A172 (cell line): ENCODE results near the gene CYP1A1. TPM values are rescaled to one million over a fixed set of nuclear protein-coding genes. Genes with fewer than 3 reads are reported as not detected.
A peak's percentile ranks its signal among the peaks of the same experiment; 100 is the strongest.
"Not testable (repeated sequence)": the region's sequence is repeated elsewhere in the genome, so short reads cannot be mapped to it uniquely, and the experiment has no call there.

Experiments
- DNase-seq: peaks from one replicate; pipeline ENCODE4 v3.0.0-alpha.2; 2015; ENCODE audit warnings: low spot score
- total RNA-seq: library from RNA; depleted of rRNA; stranded (reverse); fragments of >200 nt; shearing (Covaris generic); gene quantifications from 2 replicates; pipeline ENCODE4 v1.2.3, GENCODE V29; 2014

CYP1A1 gene
- total RNA-seq, 1 experiment from 2014 or later, result 0.22 TPM

DNA sequence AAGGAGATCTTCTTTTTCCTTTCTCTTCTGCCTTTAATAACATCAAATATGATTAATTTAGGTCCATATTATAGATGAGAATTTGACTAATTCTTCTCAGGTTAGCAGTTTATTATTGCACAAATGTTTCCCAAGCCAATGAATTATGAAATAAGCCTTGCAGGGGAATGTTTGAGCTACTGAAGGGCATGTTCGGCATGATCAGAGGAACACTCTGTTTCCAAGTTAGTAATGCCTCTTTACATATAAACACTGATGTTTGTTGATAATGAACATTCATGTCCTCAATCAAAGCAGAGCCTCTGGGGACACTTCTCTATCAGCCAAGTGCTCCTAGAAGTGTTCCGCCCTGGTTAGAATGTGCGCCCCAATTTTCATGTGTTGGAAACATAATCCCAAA, 10.0 kb upstream of the CYP1A1 start:
- no peak for DNase-seq

DNA sequence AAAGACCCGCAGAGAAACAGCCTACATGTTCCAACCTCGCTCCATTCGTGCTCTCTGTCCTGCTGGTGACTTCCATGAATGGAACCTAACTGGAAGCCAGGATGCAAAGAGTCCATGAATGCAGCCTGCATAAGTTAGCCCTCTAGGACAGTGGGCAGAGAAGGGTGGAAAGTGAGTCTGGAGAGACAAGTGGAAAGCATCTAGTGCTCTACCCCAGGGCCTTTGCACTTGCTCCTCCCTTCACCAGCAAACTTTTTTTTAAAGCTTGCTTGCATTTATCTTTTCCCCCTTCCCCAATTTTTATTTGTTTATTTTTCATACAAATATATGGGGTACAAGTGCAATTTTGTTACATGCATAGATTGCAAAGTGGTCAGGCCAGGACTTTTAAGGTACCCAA, 7.9 kb upstream of the CYP1A1 start:
- no peak for DNase-seq

DNA sequence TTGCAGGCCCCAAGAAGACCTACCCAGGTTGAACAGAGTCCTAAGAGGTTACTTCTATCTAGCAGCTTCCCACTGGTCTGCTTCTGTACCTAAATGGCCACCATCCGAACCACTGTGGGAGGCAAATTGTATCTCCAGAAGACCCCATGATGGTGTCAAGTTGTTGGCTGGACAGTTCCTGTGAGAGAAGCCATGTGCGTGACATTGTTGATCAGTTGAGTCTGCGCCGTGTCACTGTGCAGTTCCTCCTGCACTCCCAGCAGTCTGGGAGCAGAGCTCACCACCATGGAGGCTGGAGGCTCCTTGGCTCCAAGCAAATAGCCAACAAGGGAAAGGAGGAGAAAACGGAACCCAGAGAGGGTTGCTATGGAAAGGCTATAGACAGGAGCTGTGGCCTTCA, 7.5 kb upstream of the CYP1A1 start:
- no peak for DNase-seq

DNA sequence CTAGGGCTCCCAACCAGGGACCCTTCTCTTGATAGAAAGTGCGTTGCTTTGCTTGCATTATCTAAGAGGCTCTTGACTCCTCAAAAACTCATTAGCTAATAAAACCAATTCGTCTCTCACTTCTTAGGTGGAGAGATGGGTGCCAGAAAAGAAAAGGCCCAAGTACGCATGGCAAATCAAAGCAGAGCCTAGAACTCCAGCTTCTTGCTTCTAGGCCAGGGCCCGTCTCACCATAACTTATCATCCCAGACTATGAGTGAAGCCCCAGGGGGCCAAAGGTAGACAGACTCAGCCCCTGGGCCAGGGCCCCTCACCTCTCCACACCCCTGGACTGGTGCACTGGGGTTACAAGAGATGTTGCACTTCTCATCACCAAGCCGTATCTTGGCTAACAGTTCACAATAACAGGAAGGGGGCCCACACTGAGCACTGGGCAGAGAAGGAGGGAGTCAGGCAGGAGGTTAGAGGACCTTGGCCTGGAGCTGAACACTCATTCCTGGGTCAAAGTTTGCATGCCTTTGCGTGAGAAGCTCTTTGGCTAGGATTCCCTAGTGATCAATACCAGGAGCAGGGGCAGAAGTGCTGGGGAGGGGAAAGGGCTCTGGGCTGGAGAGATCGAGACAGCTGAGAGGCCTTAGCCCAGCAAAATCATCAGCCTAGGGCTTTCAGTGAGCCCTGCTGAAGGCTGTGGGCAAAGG, 5.4 kb upstream of the CYP1A1 start:
- DNase-seq, result no peak

DNA sequence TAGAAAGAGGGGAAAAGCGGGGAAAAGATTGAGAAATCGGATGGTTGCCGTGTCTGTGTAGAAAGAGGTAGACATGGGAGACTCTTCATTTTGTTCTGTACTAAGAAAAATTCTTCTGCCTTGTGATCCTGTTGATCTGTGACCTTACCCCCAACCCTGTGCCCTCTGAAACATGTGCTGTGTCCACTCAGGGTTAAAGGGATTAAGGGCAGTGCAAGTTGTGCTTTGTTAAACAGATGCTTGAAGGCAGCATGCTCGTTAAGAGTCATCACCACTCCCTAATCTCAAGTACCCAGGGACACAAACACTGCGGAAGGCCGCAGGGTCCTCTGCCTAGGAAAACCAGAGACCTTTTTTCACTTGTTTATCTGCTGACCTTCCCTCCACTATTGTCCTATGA, 4.0 kb upstream of the CYP1A1 start:
- not testable (repeated sequence) for DNase-seq

DNA sequence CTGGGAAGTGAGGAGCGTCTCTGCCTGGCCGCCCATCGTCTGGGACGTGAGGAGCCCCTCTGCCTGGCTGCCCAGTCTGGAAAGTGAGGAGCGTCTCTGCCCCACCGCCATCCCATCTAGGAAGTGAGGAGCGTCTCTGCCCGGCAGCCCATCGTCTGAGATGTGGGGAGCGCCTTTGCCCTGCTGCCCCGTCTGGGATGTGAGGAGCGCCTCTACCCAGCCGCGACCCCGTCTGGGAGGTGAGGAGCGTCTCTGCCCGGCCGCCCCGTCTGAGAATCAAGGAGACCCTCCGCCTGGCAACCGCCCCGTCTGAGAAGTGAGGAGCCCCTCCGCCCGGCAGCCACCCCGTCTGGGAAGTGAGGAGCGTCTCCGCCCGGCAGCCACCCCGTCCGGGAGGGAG, 3.4 kb upstream of the CYP1A1 start:
- not testable (repeated sequence) for DNase-seq

DNA sequence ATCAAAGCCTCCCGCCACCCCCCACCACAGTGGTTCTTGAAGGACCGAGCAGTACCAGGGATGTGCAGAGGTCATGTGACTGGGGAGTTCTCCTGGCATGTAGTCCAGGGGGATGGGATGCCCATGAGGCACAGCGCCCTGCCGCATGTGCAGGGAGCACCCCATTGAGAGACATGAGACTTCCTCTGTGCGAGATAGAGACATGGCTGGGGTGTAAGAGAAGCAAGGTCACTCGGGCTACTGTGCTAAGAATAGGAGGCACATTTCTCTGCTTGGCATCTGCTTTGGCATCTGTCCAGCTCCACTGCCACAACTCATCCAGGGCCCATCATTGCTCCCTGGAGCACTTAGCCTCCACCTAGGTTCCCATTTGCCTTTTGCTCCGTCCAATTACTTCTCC, 2.4 kb upstream of the CYP1A1 start:
- no peak for DNase-seq

DNA sequence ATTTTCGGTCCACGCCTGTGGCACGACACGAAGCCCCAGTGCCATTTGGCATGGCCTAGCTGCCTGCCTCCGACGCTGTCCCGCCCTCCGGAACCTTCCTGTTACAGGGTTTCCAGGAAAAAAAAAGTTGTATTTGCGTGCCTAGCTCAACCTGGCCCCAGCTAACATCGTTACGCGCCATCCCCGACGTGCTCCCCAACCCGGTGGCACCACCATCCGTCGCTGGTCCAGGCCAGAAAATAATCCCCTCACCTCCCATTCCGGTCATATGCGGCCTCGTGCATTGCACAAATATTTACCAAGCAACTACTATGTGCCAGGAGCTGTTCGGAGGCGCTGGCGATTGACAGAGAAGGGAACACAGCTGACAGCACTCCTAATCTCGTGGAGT, 1.4 kb upstream of the CYP1A1 start:
- no peak for DNase-seq

DNA sequence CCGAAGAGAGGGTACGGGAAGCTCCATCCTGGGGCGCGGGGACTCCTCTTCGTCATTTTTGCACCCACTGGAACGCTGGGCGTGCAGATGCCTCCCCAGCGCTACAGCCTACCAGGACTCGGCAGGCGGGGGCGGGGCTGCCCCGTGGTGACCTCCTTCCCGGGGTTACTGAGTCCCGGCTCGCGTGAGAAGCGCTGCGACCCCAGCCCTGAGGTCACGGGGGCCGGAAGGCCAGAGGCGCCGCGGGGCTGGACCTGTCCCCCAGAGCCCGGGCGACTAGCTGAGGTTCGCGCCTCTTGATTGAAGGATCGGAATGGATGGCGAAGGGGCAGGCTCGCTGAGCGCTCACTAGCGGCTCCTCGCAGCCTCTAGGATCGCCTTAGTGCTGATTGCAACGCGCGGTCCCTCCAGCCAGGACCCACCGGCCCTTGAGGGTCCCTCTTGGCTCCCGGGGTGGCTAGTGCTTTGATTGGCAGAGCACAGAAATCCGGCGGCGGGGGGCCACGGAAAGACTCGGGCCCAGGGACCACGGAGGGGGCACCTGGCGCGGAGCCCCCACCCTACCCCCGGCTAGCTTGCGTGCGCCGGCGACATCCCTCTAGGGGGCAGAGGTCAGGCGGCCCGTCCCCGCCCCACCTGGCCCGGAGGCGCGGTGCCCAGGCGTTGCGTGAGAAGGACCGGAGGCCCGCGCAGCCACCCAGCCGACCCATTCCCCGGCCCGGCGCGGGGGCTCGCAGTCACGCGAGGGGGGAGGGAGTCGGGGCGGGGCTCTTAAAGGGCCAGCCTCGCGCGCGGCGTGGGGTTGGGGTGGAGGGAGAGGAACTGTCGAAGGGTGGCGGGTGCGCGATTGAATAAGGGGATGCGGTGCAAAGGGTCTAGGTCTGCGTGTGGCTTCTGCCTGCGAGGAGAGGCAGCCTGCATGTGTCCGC, 781 bp upstream of the CYP1A1 start:
- no peak for DNase-seq

DNA sequence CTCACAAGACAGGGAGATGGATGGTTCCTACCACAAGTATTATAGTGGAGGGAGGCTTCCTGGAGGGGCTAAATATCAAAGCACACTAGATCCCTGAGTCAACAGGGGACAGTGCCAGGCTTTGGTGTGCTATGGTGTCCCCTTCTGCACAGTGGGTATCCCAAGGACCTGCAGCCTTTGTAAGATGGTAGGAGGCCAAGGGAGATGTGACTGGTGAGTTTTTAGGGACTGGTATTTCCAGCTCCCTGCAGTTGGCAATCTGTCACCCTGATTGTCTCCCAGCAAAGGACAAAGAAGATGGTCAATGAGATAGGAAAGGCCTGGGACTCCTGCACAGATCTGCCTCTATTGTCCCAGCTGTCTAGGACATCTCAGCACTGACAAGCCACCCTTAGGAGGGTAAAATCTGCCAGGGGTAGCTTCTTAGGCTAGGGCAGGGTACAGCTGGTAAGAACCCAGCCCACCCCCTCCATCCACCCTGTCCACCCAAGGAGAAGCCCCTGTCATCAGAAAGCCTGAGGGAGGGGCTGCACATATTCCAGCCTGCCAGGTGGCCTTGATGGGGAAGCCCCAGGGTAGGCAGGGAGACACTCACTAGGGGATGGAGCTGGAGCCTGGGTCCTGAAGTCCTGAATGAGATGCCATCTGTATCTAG, 631 bp downstream of the CYP1A1 start:
- no peak for DNase-seq

DNA sequence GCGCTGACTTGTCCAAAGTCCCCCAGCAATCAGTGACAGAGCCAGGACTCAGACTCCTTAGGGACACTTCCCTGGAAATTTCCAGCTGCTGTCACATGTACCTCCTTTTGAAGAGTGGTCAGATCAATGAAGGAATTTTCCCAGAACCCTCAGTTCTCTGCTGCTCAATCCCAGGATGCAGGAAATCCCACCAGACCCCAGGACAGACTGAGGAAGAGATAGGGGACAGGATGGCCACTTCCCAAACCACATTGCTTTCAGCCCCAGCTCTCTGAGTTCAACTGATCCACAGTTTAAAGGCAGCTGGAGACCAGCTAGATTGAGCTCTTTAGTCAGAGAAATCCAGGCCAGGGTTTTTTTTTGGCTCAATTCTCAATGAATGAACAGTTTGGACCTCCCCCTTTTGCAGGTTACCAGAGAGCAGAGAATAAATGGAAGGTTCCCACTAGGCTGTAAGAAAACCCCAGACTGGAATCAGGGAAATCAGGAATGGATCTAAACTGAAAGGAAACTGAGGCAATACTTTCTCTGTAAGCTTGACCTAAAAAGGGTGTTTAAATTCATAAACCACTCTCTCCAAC, 1.5 kb downstream of the CYP1A1 start:
- peak; percentile 51 for DNase-seq

DNA sequence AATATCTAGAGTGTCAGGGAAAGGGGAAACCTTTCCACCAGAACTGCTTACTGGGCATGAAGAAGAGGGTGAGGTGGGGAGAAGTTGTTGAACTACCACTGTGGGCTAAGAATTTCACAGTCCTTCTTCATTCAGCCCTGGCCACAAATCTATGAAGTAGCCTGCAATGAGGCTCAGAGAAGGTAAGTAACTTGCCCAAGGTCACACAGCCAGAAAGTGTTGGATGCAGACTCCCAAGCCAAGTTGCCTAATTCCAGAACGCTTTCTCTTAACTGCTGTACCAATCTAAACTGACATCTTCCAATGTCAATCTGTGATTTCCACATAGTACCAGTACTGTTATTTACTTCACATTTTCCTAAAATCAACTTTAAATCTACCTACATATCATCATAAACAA, 2.1 kb downstream of the CYP1A1 start:
- no peak for DNase-seq

DNA sequence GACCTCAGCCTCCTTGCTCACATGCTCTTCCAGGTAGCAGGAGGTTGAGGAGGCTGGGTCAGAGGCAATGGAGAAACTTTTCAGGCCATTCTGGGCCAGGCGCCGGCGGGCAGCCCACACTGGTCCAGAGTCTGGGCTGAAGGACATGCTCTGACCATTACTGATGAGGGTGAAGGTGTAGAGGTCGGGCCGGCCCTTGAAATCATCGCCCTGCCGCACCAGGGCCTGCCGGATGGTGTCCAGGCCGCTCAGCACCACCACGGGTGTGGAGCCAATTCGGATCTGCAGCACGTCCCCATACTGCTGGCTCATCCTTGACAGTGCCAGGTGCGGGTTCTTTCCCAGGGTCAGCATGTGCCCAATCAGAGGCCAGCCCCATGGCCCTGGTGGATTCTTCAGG, 2.7 kb downstream of the CYP1A1 start:
- DNase-seq, result no peak

DNA sequence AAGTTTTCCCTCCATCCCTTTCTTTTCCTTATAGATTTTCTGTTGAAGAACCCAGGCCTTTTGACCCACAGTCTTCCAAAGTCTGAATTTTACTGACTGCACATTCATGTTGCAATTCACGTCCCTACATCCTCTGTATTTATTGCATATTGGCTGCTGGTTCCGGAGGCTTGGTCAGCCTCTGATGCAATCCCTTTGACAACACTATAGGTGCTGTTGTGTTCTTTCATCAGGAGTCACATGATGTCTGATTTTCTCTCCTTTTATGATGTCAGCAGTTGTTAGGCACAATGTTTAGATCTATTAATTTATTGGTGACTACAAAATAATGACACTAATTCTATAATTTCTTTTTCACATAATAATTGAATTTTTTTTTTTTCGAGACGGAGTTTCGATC, 8.7 kb downstream of the CYP1A1 start:
- DNase-seq, result no peak

DNA sequence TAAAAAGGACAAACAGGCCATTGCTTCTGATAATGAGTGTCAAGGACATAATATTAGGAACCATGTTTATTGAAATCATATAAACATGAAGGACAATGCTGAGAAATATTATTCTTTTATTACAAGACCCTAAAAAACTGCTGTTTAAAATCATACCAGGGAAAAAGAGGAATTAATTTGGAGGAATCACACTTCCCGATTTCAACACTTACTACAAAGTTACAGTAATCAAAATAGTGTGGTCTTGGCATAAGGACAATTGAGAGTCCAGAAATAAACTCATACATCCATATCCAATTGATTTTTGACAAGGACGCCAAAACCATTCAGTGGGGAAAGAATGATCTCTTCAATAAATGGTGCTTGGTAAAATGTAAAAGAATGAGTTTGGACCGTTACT, 13.0 kb downstream of the CYP1A1 start:
- DNase-seq, result no peak

DNA sequence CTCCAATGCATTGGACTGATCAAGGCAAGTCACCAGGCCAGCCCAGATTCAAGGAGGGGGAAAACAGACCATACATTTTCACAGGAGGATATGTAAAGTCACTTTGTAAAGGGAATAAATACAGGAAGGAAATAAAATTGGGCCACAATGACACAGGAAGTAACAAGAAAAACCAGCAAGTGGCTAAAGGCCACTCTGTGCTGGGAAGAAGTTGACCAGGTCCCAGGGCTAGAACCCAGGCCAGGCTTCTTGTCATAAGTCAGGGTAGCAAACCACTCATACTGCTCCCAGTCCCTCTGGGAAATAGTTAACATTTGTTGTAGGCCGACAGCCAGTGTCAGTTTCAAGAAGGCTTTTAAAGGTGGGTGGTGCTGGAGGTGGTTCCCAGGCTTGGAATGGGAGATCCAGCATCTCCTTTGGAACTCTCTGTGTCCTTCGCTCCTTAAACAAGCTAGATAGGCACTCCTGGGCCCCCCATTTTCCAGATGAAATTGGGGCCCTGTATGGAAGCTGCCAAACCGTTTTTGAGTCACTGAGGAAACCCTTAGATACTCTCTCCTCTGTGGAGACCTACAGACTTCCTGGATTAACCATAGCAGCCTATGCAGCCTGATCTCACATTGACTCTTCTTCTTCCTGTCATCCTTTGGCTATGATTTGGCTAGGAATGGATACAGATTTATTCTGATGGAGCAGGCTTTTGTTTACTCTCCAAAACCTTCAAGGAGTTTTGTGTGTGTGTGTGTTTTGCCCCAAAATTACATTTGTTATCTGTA, 14.8 kb downstream of the CYP1A1 start:
- no peak for DNase-seq

DNA sequence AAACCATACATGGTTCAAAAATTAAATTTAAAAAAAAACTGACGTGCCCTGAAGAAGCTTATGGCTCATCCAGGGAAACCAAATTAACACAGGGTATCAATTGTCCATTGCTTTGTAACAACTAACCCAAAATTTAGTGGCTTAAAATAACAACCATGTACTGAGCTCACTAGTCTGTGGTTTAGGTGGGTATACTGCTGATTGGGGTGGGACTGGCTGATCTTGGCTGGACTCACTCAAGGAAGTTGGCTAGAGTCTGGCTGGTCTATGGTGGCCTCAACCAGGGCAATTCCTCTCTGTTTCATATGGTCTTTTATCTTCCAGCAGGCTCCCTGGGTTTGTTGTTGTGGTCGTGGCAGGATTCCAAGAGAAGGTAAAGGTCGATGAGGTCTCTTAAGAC, 15.4 kb downstream of the CYP1A1 start:
- DNase-seq, result no peak

DNA sequence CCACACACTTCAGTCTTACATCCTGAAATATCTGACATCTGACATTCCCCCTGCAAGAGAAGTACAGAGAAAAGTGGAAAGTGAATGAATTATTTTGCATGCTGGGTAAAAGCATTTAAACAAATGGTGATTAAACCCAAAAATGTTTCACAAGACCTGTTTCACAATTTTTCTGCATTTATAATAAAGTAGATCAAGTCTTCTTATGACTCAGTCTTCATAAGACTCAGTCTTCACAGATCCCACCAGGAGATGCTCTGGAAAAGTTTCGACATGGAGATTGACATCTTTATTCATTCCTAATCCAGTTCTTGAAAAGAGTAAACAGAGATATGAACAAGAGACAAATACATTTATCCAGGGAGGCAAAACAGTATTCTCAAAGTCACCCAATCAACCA, 16.3 kb downstream of the CYP1A1 start:
- DNase-seq, result no peak

DNA sequence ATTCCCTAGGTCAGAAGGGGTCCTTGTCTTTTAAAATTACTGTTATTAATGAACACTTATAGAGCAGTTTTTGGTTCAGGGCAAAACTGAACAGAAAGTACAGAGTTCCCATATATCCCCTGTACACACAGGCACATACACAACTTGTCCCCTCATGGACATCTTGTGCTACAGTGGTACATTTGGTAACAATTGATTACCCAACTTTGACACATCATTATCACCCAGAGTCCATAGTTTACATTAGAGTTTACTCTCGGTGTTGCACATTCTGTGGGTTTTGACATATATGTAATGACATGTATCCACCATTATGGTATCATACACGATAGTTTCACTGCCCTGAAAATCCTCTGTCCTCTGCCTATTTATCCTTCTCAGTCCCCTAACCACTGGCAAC, 28.5 kb downstream of the CYP1A1 start:
- DNase-seq, result no peak

DNA sequence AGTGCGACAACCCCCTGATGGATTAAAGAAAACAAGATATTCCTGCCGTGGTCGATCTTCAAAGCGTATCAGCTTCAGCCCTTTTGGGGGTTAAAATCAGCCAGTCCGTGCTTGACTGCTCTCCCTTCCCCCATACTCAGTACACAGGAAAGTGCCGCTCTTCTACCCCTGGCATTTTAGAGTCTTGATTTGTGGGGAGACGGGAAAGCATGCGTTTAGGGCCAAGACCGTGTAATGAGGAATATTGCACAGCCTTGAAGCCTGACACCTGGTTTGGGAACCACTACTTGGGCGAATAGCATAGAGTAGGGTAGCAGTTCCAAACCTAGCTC, 29.0 kb downstream of the CYP1A1 start:
- no peak for DNase-seq

DNA sequence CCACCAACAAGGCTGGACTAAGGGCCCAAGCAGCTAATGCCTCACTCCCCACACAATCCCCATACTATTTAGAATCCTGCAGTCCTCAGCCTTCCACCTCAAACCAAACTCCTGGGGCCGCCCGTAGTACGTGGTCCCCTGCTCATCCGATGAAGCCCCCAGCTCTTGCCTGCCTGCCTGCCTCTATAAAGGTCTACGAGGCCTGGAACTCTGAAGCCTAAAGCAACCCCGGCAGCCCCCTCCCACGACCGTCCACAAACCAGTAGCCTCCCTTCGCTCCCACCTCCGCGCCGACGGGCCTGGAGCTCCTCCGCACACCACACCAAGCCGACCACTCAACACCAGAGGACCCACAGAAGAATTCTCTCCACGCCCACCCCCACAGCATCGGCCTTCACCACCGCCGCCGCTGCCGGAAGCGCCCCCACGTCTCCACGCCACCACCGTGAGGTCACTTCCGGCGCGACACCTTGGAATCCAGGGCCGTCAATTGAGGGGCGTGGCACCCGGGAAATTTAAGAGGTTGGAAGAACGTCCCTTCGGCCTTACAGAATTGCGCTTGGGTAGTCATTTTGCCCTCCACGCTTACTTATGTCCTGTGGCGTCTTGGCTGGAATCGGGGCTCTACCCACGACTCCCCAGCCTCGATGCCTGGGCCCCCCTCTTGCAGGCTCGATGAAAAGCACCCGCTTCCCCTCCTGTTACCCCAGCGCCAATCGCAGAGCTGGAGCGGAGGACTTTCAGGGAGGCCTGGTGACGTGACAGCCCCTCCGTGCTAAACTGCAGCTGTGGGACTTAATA, 29.5 kb downstream of the CYP1A1 start, which contains the start of gene EDC3:
TSS of gene EDC3 (minus strand) at position 428 of the 801 bp plus-strand sequence. CDS start 20,900 bp downstream, outside the sequence.
- peak; percentile 67 for DNase-seq
